Memory B cell (primary cell): ENCODE measurements around the gene NRAP.

ENCODE experiments used
- ATAC-seq: fragments of 150-1000 bp; cut with Tn5 transposase; 2 replicates; pipeline ENCODE4 v1.10.0; 2021; ENCODE audit warnings: low read depth, mild to moderate bottlenecking, moderate library complexity
- DNase-seq, 2 donors: peaks; one replicate each; pipeline ENCODE4 v3.0.0; 2022; ENCODE audit warnings: low spot score in 2 of 2
- H3K27ac Mint-ChIP-seq: one replicate; pipeline ENCODE4 v1.8.0; 2022; ENCODE audit warnings: mild to moderate bottlenecking, moderate library complexity, mixed read lengths
- H3K27me3 Mint-ChIP-seq: one replicate; pipeline ENCODE4 v1.8.0; 2022; ENCODE audit warnings: mixed read lengths
- H3K36me3 Mint-ChIP-seq: one replicate; pipeline ENCODE4 v1.8.0; 2022; ENCODE audit warnings: mild to moderate bottlenecking, mixed read lengths
- H3K4me1 Mint-ChIP-seq: one replicate; pipeline ENCODE4 v1.8.0; 2022; ENCODE audit warnings: mixed read lengths
- H3K4me3 Mint-ChIP-seq: one replicate; pipeline ENCODE4 v1.8.0; 2022; ENCODE audit warnings: mild to moderate bottlenecking, moderate library complexity, mixed read lengths
- H3K9me3 Mint-ChIP-seq: one replicate; pipeline ENCODE4 v1.8.0; 2022; ENCODE audit warnings: mixed read lengths

NRAP gene

GRCh38 chr10:113616244-113617074, 47.4 kb downstream of the NRAP start:
- H3K4me1 Mint-ChIP-seq, result peaks cover 2% of the 10 kb centered on the region
- DNase-seq, result no peak
- H3K9me3 Mint-ChIP-seq, result no peaks in the 10 kb centered on the region
- H3K27me3 Mint-ChIP-seq, result peaks cover 11% of the 10 kb centered on the region
- no peaks in the 10 kb centered on the region for H3K36me3 Mint-ChIP-seq
- no peak overlapping the region for H3K4me3 Mint-ChIP-seq
- no peak overlapping the region for H3K27ac Mint-ChIP-seq
- ATAC-seq, result no peak

- Mint-ChIP-seq H3K4me3 (no peak overlapping the region), H3K4me1 (peaks cover 2% of the 10 kb centered on the region), H3K27ac (no peak overlapping the region), H3K27me3 (peaks cover 10% of the 10 kb centered on the region), H3K36me3 (no peaks in the 10 kb centered on the region), H3K9me3 (no peaks in the 10 kb centered on the region)
- DNase-seq (no peak), ATAC-seq (no peak)
These were observed 49.7 kb downstream of the NRAP start for GRCh38 chr10:113613977-113614690.

GRCh38 chr10:113613427-113613826, 50.4 kb downstream of the NRAP start:
- no peaks in the 10 kb centered on the region for H3K9me3 Mint-ChIP-seq
- H3K36me3 Mint-ChIP-seq, result no peaks in the 10 kb centered on the region
- no peak overlapping the region for H3K4me3 Mint-ChIP-seq
- H3K27me3 Mint-ChIP-seq, result peaks cover 10% of the 10 kb centered on the region
- H3K4me1 Mint-ChIP-seq, result peaks cover 2% of the 10 kb centered on the region
- no peak overlapping the region for H3K27ac Mint-ChIP-seq
- DNase-seq (no peak), ATAC-seq (no peak)

- DNase-seq, result no peak
- H3K27me3 Mint-ChIP-seq, result peaks cover 10% of the 10 kb centered on the region
- peaks cover 2% of the 10 kb centered on the region for H3K4me1 Mint-ChIP-seq
- H3K9me3 Mint-ChIP-seq, result no peaks in the 10 kb centered on the region
- H3K36me3 Mint-ChIP-seq, result no peaks in the 10 kb centered on the region
- no peak overlapping the region for H3K27ac Mint-ChIP-seq
- ATAC-seq, result no peak
- H3K4me3 Mint-ChIP-seq, result no peak overlapping the region
These were observed 51.7 kb downstream of the NRAP start for GRCh38 chr10:113612154-113612553.

DNA sequence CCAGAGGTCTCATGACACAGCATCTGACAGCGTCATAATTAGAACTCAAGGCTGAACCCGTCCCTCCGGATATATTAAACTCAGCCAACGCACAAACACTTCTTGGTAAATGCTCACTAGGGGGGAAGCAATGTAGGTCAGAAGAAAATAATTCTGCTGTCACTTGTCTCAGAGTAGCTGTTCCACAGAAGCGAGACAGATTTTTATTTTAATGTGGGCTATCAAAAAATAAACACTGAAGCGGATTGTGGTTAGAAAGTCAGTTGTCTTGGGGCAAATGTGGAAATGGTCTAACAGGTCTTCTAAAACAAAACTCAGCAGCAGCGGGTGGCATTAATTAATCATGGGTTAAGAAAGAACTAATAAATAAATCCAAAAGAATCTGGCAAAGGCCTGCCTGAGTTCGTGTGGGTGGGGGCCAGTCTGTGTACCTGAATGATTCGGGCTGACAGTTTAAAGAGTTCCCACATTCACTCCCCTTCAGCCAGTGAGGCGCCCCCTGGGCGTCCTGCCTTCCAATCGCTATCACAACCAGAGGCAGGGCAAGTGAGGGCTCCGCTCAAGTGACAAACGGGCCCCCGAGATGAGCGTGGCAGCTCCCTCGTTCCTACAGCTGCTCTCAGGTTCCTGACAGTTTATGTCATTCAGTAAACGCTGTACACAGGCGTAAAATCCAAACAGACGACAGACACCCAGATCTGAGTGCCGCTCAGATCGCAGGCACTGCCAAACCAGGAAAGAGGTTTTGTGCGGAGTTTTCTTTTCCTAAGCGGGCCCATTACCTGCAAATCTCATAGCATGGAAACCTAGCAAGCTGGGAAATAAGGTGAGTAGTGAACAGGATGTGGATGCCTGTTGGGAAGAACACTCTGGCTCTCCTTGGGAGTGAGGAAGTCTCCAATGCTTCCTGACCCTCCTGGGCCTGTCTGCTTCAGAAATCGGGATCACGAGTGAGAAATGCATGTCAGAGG, 52.9 kb downstream of the NRAP start:
- DNase-seq (no peak), ATAC-seq (no peak)
- no peaks in the 10 kb centered on the region for H3K9me3 Mint-ChIP-seq
- no peak overlapping the region for H3K27ac Mint-ChIP-seq
- peaks cover 2% of the 10 kb centered on the region for H3K4me1 Mint-ChIP-seq
- H3K4me3 Mint-ChIP-seq, result no peak overlapping the region
- H3K27me3 Mint-ChIP-seq, result peaks cover 8% of the 10 kb centered on the region
- H3K36me3 Mint-ChIP-seq, result no peaks in the 10 kb centered on the region

DNA sequence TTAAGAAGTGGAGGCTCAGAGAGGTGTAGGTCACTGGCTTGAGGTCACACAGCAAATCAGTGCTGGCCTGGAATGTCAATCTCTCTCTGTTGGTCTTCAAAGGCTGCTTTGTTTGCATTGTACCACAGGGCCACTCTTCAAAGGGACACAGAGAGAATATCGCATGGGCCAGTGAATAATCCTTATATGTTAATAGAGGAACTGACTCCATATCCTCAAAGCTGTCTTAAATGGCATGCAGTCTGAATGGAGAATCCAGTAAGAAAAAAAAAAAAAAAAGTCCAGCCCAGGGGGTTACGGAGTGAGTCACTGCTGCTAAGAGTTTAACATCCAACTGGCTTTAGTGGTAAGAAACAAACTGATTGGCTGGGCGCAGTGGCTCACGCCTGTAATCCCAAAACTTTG, 54.1 kb downstream of the NRAP start:
- H3K4me1 Mint-ChIP-seq, result peaks cover 2% of the 10 kb centered on the region
- no peaks in the 10 kb centered on the region for H3K36me3 Mint-ChIP-seq
- H3K27ac Mint-ChIP-seq, result no peak overlapping the region
- DNase-seq, result no peak
- no peaks in the 10 kb centered on the region for H3K9me3 Mint-ChIP-seq
- H3K4me3 Mint-ChIP-seq, result no peak overlapping the region
- no peak for ATAC-seq
- peaks cover 8% of the 10 kb centered on the region for H3K27me3 Mint-ChIP-seq

- Mint-ChIP-seq H3K4me3 (no peak overlapping the region), H3K4me1 (no peaks in the 10 kb centered on the region), H3K36me3 (no peaks in the 10 kb centered on the region), H3K27ac (no peak overlapping the region), H3K27me3 (peaks cover 3% of the 10 kb centered on the region), H3K9me3 (peaks cover 2% of the 10 kb centered on the region)
- DNase-seq (no peak), ATAC-seq (no peak)
These were observed 58.4 kb downstream of the NRAP start for GRCh38 chr10:113605268-113605978.

- H3K4me1 Mint-ChIP-seq, result no peaks in the 10 kb centered on the region
- peaks cover 2% of the 10 kb centered on the region for H3K9me3 Mint-ChIP-seq
- DNase-seq (no peak), ATAC-seq (no peak)
- no peak overlapping the region for H3K27ac Mint-ChIP-seq
- H3K36me3 Mint-ChIP-seq, result no peaks in the 10 kb centered on the region
- no peak overlapping the region for H3K4me3 Mint-ChIP-seq
- peaks cover 3% of the 10 kb centered on the region for H3K27me3 Mint-ChIP-seq
These were observed 59.3 kb downstream of the NRAP start for GRCh38 chr10:113604572-113604971.

DNA sequence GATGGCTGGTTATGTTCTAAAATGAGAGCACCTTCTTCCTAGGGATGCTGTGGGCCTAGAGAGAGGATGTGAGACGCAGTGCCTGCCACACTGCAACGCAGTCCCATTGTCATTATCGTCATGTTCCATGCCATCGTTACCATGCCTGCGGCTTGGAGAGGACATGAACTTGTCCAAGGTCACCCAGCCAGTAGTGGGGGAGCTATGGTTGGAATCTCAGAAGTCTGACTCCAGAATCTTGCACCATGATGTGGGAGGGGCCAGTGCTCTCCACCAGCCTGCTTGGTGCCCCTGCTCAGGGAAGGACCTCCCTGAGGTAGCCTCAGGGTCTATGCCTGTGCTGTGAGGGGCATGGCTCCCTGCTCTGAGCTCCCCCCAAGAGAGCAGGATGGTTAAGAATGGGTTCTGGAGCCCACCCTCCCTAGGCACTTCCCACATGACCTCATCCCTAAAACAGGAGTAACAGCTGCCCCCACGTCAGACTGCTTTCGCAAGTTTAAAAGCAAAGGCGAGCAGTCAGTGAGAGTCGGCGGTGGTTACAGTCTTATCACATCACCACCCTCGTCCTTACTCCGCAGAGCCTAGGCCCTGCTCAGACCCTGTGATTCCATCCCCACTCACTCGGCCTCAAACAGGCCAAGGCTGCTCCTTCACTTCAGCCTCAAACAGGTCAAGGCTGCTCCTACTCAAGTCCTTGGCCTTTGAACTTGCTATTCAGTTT, 60.6 kb downstream of the NRAP start:
- Mint-ChIP-seq H3K4me3 (no peak overlapping the region), H3K27me3 (peaks cover 3% of the 10 kb centered on the region), H3K4me1 (no peaks in the 10 kb centered on the region), H3K36me3 (no peaks in the 10 kb centered on the region), H3K9me3 (peaks cover 2% of the 10 kb centered on the region), H3K27ac (no peak overlapping the region)
- DNase-seq (no peak), ATAC-seq (no peak)

DNA sequence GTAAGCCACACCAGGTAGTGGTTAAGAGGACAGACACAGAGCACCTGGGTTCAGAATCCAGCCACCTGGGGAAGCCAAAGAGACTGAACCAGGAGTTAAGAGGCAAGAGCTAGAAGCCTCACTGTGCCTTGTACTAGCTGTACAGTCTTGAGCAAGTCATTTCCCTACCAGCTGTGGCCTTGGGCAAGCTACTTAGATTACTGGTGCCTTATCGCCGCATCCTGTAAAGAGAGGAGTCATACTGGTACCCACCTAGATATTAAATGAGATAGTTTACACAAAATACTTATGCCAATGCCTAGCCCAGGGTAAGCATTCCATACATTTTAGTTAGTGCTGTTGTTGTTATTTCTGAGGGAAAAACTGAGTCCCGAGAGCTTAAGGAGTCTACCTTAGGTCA, 63.3 kb downstream of the NRAP start:
- DNase-seq (no peak), ATAC-seq (no peak)
- H3K4me1 Mint-ChIP-seq, result no peaks in the 10 kb centered on the region
- no peak overlapping the region for H3K4me3 Mint-ChIP-seq
- no peak overlapping the region for H3K27ac Mint-ChIP-seq
- peaks cover 2% of the 10 kb centered on the region for H3K9me3 Mint-ChIP-seq
- H3K36me3 Mint-ChIP-seq, result no peaks in the 10 kb centered on the region
- peaks cover 4% of the 10 kb centered on the region for H3K27me3 Mint-ChIP-seq

DNA sequence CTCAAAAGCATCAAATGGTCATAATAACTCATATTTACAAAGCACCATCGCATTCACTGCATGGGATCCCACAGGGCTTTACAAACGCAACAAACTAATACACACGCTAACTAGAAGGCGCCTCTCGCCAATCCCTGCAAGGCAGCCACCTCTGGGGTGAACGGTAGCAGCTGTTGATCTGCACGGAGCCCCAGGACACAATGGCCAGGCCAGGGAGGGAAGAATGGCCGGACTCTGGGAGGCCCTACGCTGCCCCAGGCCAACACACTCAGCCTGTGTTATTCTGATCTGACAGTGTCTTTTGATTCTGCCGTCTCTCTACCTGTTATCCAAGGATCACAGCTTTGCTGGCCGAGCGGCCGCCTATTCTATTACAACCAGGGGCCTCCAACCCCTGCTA, 69.2 kb downstream of the NRAP start:
- peaks cover 4% of the 10 kb centered on the region for H3K27me3 Mint-ChIP-seq
- no peak for ATAC-seq
- DNase-seq, result no peak
- H3K36me3 Mint-ChIP-seq, result no peaks in the 10 kb centered on the region
- no peak overlapping the region for H3K4me3 Mint-ChIP-seq
- H3K4me1 Mint-ChIP-seq, result no peaks in the 10 kb centered on the region
- H3K9me3 Mint-ChIP-seq, result no peaks in the 10 kb centered on the region
- no peak overlapping the region for H3K27ac Mint-ChIP-seq

GRCh38 chr10:113592380-113592779, 71.5 kb downstream of the NRAP start:
- no peak overlapping the region for H3K4me3 Mint-ChIP-seq
- H3K36me3 Mint-ChIP-seq, result no peaks in the 10 kb centered on the region
- no peaks in the 10 kb centered on the region for H3K9me3 Mint-ChIP-seq
- no peak overlapping the region for H3K27ac Mint-ChIP-seq
- no peak for DNase-seq
- H3K4me1 Mint-ChIP-seq, result no peaks in the 10 kb centered on the region
- no peak for ATAC-seq
- peaks cover 1% of the 10 kb centered on the region for H3K27me3 Mint-ChIP-seq

GRCh38 chr10:113590581-113590980, 73.3 kb downstream of the NRAP start:
- Mint-ChIP-seq H3K36me3 (no peaks in the 10 kb centered on the region), H3K4me3 (no peak overlapping the region), H3K4me1 (no peaks in the 10 kb centered on the region), H3K27me3 (peaks cover 3% of the 10 kb centered on the region), H3K9me3 (no peaks in the 10 kb centered on the region), H3K27ac (no peak overlapping the region)
- DNase-seq (no peak), ATAC-seq (no peak)
